HepG2 (cell line): Measurements from ENCODE around the gene CCDC148. TPM values are rescaled to one million over a fixed set of nuclear protein-coding genes. Genes with fewer than 3 reads are reported as not detected.

ENCODE experiments used
- AGO2 ChIP-seq: fragments of 200-400 bp; formaldehyde crosslinking; optimal IDR thresholded peaks from 2 replicates; pipeline ENCODE3; 2017; ENCODE audit warnings: mild to moderate bottlenecking, low read depth, low read length, moderate library complexity
- ASH2L ChIP-seq: fragments of 300-600, 200-600 bp; sonication (generic); IDR thresholded peaks from 2 replicates; pipeline ENCODE4 v1.7.0; 2017; ENCODE audit warnings: low read depth, mild to moderate bottlenecking, moderate library complexity, mixed read lengths, low read length; ENCODE audit not compliant: insufficient read length
- CREB1 ChIP-seq, 2 experiments: fragments of 450-650 bp in 1 of 2; IDR thresholded peaks; 2 replicates each; pipeline ENCODE4 v1.6.1; 2016 to 2017; ENCODE audit warnings: control low read depth in 1 of 2, mild to moderate bottlenecking in 1 of 2, missing compliant biosample characterization in 1 of 2, missing genetic modification characterization in 1 of 2
- E2F1 ChIP-seq: sonication (generic); formaldehyde crosslinking; IDR thresholded peaks from 2 replicates; pipeline ENCODE4 v1.5.0; 2020; ENCODE audit warnings: missing genetic modification reagents
- FOXK1 ChIP-seq: sonication (generic); formaldehyde crosslinking; IDR thresholded peaks from 2 replicates; pipeline ENCODE4 v1.4.0; 2020; ENCODE audit warnings: low read depth, missing genetic modification reagents, borderline replicate concordance
- KDM4B ChIP-seq: sonication (generic); formaldehyde crosslinking; IDR thresholded peaks from 2 replicates; pipeline ENCODE4 v1.4.0; 2020; ENCODE audit warnings: missing genetic modification reagents
- MXD3 ChIP-seq: IDR thresholded peaks from 2 replicates; pipeline ENCODE4 v1.6.1; 2016; ENCODE audit warnings: mild to moderate bottlenecking, missing biosample characterization, missing genetic modification reagents
- TBP ChIP-seq: sonication (generic); formaldehyde crosslinking; IDR thresholded peaks from 2 replicates; pipeline ENCODE4 v1.5.0; 2020; ENCODE audit warnings: missing genetic modification reagents
- TEAD3 ChIP-seq: optimal IDR thresholded peaks from 2 replicates; pipeline ENCODE3; 2016; ENCODE audit warnings: borderline replicate concordance
- ZBTB26 ChIP-seq: IDR thresholded peaks from 2 replicates; pipeline ENCODE4 v1.6.1; 2016; ENCODE audit warnings: missing compliant biosample characterization, missing genetic modification reagents, borderline replicate concordance
- ZNF264 ChIP-seq: sonication (generic); formaldehyde crosslinking; IDR thresholded peaks from 2 replicates; pipeline ENCODE4 v1.4.0; 2020; ENCODE audit warnings: missing genetic modification reagents
- ZNF549 ChIP-seq: sonication (generic); formaldehyde crosslinking; IDR thresholded peaks from 2 replicates; pipeline ENCODE4 v1.5.0; 2020; ENCODE audit warnings: missing genetic modification reagents
- polyA plus RNA-seq, 8 experiments: library from polyadenylated mRNA; depleted of rRNA in 3 of 8; stranded (reverse) in 7 of 8; unstranded in 1 of 8; fragments of >200 nt; fragmentation: Illumina TruSeq in 4 of 8; extraction: Trizol in 4 of 8; gene quantifications; 2 replicates each; pipeline versions ENCODE4 v1.2.1 to v1.2.3, GENCODE V29; 2011 to 2016; ENCODE audit warnings: low read depth in 4 of 8, missing spikeins in 1 of 8, mixed read lengths in 1 of 8; ENCODE audit not compliant: insufficient read depth in 1 of 8
- total RNA-seq, 5 experiments: library from RNA; depleted of rRNA; stranded (reverse); fragments of >200 nt; fragmentation: Illumina TruSeq; extraction: Trizol; gene quantifications; 2 replicates each; pipeline ENCODE4 v1.2.3, GENCODE V29; 2016; ENCODE audit warnings: low read depth in 1 of 5
- TF ChIP-seq, protein P1 (sequence below): IDR thresholded peaks from 2 replicates; pipeline ENCODE4 v1.6.1; 2016; ENCODE audit warnings: low read depth, missing genetic modification reagents, missing compliant biosample characterization
- TF ChIP-seq, protein P2 (sequence below): IDR thresholded peaks from 2 replicates; pipeline ENCODE4 v1.6.1; 2016
- TF ChIP-seq, protein P3 (sequence below): sonication (generic); formaldehyde crosslinking; IDR thresholded peaks from 2 replicates; pipeline ENCODE4 v1.4.0; 2020; ENCODE audit warnings: missing genetic modification reagents

CCDC148 gene
- total and polyA plus RNA-seq, 2 of the 13 experiments (the other 11 are each of a cell fraction or from before 2014, with no cell fraction given): 0.30 to 0.49 TPM

- TF ChIP-seq FOXK1 (CRISPR knock-in tag) (0 out of 2 replicates have a peak, but pooled peaks have one; percentile 41), MXD3 (CRISPR knock-in tag) (no peak), KDM4B (CRISPR knock-in tag) (peak; percentile 51; the same call in 1 of the 2 replicates), AGO2 (no peak), E2F1 (CRISPR knock-in tag) (no peak), ASH2L (peak; percentile 17), ZBTB26 (CRISPR knock-in tag) (peak; percentile 97), ZNF264 (peak; percentile 34; the same call in 1 of the 2 replicates), TEAD3 (CRISPR knock-in tag) (peak; percentile 45), CREB1 (IDR thresholded peaks at IDR 0.05) (no peak), CREB1 (CRISPR knock-in tag; IDR thresholded peaks at IDR 0.05) (peak; percentile 68), TBP (no peak), ZNF549 (no peak)
- TF ChIP-seq, protein P1, sequence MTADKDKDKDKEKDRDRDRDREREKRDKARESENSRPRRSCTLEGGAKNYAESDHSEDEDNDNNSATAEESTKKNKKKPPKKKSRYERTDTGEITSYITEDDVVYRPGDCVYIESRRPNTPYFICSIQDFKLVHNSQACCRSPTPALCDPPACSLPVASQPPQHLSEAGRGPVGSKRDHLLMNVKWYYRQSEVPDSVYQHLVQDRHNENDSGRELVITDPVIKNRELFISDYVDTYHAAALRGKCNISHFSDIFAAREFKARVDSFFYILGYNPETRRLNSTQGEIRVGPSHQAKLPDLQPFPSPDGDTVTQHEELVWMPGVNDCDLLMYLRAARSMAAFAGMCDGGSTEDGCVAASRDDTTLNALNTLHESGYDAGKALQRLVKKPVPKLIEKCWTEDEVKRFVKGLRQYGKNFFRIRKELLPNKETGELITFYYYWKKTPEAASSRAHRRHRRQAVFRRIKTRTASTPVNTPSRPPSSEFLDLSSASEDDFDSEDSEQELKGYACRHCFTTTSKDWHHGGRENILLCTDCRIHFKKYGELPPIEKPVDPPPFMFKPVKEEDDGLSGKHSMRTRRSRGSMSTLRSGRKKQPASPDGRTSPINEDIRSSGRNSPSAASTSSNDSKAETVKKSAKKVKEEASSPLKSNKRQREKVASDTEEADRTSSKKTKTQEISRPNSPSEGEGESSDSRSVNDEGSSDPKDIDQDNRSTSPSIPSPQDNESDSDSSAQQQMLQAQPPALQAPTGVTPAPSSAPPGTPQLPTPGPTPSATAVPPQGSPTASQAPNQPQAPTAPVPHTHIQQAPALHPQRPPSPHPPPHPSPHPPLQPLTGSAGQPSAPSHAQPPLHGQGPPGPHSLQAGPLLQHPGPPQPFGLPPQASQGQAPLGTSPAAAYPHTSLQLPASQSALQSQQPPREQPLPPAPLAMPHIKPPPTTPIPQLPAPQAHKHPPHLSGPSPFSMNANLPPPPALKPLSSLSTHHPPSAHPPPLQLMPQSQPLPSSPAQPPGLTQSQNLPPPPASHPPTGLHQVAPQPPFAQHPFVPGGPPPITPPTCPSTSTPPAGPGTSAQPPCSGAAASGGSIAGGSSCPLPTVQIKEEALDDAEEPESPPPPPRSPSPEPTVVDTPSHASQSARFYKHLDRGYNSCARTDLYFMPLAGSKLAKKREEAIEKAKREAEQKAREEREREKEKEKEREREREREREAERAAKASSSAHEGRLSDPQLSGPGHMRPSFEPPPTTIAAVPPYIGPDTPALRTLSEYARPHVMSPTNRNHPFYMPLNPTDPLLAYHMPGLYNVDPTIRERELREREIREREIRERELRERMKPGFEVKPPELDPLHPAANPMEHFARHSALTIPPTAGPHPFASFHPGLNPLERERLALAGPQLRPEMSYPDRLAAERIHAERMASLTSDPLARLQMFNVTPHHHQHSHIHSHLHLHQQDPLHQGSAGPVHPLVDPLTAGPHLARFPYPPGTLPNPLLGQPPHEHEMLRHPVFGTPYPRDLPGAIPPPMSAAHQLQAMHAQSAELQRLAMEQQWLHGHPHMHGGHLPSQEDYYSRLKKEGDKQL (CRISPR knock-in tag): peak; percentile 82; the same call in 1 of the 2 replicates
- TF ChIP-seq, protein P2, sequence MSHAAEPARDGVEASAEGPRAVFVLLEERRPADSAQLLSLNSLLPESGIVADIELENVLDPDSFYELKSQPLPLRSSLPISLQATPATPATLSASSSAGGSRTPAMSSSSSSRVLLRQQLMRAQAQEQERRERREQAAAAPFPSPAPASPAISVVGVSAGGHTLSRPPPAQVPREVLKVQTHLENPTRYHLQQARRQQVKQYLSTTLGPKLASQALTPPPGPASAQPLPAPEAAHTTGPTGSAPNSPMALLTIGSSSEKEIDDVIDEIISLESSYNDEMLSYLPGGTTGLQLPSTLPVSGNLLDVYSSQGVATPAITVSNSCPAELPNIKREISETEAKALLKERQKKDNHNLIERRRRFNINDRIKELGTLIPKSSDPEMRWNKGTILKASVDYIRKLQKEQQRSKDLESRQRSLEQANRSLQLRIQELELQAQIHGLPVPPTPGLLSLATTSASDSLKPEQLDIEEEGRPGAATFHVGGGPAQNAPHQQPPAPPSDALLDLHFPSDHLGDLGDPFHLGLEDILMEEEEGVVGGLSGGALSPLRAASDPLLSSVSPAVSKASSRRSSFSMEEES (CRISPR knock-in tag): peak; percentile 40
- TF ChIP-seq, protein P3, sequence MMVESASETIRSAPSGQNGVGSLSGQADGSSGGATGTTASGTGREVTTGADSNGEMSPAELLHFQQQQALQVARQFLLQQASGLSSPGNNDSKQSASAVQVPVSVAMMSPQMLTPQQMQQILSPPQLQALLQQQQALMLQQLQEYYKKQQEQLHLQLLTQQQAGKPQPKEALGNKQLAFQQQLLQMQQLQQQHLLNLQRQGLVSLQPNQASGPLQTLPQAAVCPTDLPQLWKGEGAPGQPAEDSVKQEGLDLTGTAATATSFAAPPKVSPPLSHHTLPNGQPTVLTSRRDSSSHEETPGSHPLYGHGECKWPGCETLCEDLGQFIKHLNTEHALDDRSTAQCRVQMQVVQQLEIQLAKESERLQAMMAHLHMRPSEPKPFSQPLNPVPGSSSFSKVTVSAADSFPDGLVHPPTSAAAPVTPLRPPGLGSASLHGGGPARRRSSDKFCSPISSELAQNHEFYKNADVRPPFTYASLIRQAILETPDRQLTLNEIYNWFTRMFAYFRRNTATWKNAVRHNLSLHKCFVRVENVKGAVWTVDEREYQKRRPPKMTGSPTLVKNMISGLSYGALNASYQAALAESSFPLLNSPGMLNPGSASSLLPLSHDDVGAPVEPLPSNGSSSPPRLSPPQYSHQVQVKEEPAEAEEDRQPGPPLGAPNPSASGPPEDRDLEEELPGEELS (CRISPR knock-in tag): peak; percentile 88
Observed at GRCh38 chr2:158191076-158191895, 265.3 kb downstream of the CCDC148 start (continued).
